COLO668 (cell line): ENCODE data around the gene SIX1.

Source experiments
- DNase-seq: peaks from one replicate; lab custom pipeline; 2025; ENCODE audit not compliant: unreplicated experiment; lab: John Stamatoyannopoulos, UW

SIX1 gene

GRCh38 chr14:60648934-60649874 is at the start of gene SIX1:
Gene SIX1 (minus strand): TSS chr14:60649477. CDS start chr14:60649189, 288 bp downstream.
- DNase-seq: peak; percentile 97

- DNase-seq: no peak
Observed at GRCh38 chr14:60695327-60695726, 46.0 kb upstream of the SIX1 start.

- no peak for DNase-seq
Observed at GRCh38 chr14:60691383-60692113, 42.3 kb upstream of the SIX1 start.

- no peak for DNase-seq
Observed at GRCh38 chr14:60686865-60687264, 37.6 kb upstream of the SIX1 start.

GRCh38 chr14:60684203-60684602 is 34.9 kb upstream of the SIX1 start:
- no peak for DNase-seq

- no peak for DNase-seq
Observed at GRCh38 chr14:60681271-60681670, 32.0 kb upstream of the SIX1 start.

- no peak for DNase-seq
Observed at GRCh38 chr14:60680511-60680910, 31.2 kb upstream of the SIX1 start.

- no peak for DNase-seq
Observed at GRCh38 chr14:60679566-60680258, 30.4 kb upstream of the SIX1 start.

- no peak for DNase-seq
Observed at GRCh38 chr14:60677701-60678100, 28.4 kb upstream of the SIX1 start.

GRCh38 chr14:60670989-60671388 is 21.7 kb upstream of the SIX1 start:
- DNase-seq: no peak

GRCh38 chr14:60668431-60669112 is 19.3 kb upstream of the SIX1 start:
- DNase-seq: no peak

- peak; percentile 46 for DNase-seq
Observed at GRCh38 chr14:60665177-60665550, 15.9 kb upstream of the SIX1 start.

- no peak for DNase-seq
Observed at GRCh38 chr14:60662982-60663381, 13.7 kb upstream of the SIX1 start.

GRCh38 chr14:60661721-60662120 is 12.4 kb upstream of the SIX1 start:
- DNase-seq: no peak

- peak; percentile 54 for DNase-seq
Observed at GRCh38 chr14:60658909-60659585, 9.8 kb upstream of the SIX1 start.

- DNase-seq: no peak
Observed at GRCh38 chr14:60658211-60658690, 9.0 kb upstream of the SIX1 start.

- DNase-seq: peak; percentile 69
Observed at GRCh38 chr14:60657456-60658210, 8.4 kb upstream of the SIX1 start.

GRCh38 chr14:60656686-60657455 is 7.6 kb upstream of the SIX1 start:
- DNase-seq: peak; percentile 95
